ENCODE results near the gene UPF1.

The UPF1 gene

DNA sequence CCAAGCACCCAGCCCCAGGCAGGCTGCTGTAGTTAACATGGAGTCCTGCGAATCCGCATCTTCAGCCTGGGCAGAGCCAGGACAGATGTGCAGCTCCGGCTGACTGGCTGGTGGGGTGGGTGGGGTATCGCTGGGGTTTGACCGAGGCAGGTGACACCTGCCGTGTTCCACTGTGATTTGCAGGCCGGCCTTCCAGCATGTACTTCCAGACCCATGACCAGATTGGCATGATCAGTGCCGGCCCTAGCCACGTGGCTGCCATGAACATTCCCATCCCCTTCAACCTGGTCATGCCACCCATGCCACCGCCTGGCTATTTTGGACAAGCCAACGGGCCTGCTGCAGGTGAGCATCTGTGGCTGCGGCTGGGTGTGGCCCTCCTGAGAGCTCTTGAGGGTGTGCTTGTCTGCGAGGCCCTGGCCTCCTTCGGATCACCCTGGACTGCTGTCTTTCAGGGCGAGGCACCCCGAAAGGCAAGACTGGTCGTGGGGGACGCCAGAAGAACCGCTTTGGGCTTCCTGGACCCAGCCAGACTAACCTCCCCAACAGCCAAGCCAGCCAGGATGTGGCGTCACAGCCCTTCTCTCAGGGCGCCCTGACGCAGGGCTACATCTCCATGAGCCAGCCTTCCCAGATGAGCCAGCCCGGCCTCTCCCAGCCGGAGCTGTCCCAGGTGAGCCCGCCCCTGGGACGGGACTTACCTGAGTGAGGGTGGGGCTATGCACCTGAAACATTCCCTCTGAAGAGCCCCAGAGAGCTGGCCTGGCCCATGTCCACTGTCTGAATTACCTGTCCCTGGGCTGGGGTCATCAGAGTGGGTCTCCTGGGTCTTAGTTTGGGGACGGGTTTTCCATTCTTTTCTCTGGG lies 33.6 kb downstream of the UPF1 start:
- Histone ChIP-seq H3K9me3 (ENCODE audit: insufficient read depth, low read length) (no peaks in the 10 kb centered on the region), H3K4me3 (ENCODE audit: insufficient read length, low read depth) (no peak overlapping the region), H3K36me3 (ENCODE audit: insufficient read depth, insufficient read length, low read length) (peaks cover 89% of the 10 kb centered on the region), H3K9ac (ENCODE audit: insufficient read length, low read depth) (no peak overlapping the region), H3K4me1 (ENCODE audit: insufficient read depth, insufficient read length) (peaks cover 16% of the 10 kb centered on the region), H3K27me3 (ENCODE audit: insufficient read depth, insufficient read length) (no peaks in the 10 kb centered on the region)
- no peak for DNase-seq (ENCODE audit: low read depth, low spot score)
- TF ChIP-seq SUZ12 (IDR thresholded peaks at IDR 0.05; ENCODE audit: extremely low read depth, insufficient read depth, insufficient read length) = no peak
- TF ChIP-seq YY1 (IDR thresholded peaks at IDR 0.05; ENCODE audit: insufficient read depth, insufficient read length) = no peak
- no peak for TF ChIP-seq ZNF274 (IDR thresholded peaks at IDR 0.05; ENCODE audit: low read depth, low read length)

GRCh38 chr19:18865973-18866799 lies 34.4 kb downstream of the UPF1 start:
- Histone ChIP-seq H3K9ac (ENCODE audit: insufficient read length, low read depth) (peak overlapping the region; percentile 56), H3K27me3 (ENCODE audit: insufficient read depth, insufficient read length) (no peaks in the 10 kb centered on the region), H3K4me3 (ENCODE audit: insufficient read length, low read depth) (no peak overlapping the region), H3K4me1 (ENCODE audit: insufficient read depth, insufficient read length) (peaks cover 16% of the 10 kb centered on the region), H3K9me3 (ENCODE audit: insufficient read depth, low read length) (no peaks in the 10 kb centered on the region), H3K36me3 (ENCODE audit: insufficient read depth, insufficient read length, low read length) (peaks cover 87% of the 10 kb centered on the region)
- no peak for TF ChIP-seq YY1 (IDR thresholded peaks at IDR 0.05; ENCODE audit: insufficient read depth, insufficient read length)
- no peak for TF ChIP-seq SUZ12 (IDR thresholded peaks at IDR 0.05; ENCODE audit: extremely low read depth, insufficient read depth, insufficient read length)
- no peak for TF ChIP-seq ZNF274 (IDR thresholded peaks at IDR 0.05; ENCODE audit: low read depth, low read length)
- DNase-seq (ENCODE audit: low read depth, low spot score) = peak; percentile 44

DNA sequence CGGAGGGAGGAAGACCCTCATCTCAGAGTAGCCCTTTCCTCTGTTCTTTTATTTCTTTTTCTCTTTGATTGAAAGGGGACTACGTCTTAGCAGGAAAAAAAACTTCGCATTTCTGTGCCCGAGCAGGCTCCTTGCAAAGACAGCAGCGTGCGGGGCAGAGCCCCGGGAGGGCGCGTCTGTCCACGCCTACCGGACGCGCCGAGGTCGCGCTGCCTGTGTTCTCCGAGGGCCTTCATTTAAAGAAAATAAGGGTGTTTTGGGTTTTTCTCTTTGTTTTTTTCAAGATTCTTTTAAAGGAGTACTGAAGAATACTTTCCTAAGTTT lies 35.0 kb downstream of the UPF1 start:
- TF ChIP-seq ZNF274 (IDR thresholded peaks at IDR 0.05; ENCODE audit: low read depth, low read length) (no peak), SUZ12 (IDR thresholded peaks at IDR 0.05; ENCODE audit: extremely low read depth, insufficient read depth, insufficient read length) (no peak)
- Histone ChIP-seq H3K4me3 (ENCODE audit: insufficient read length, low read depth) (no peak overlapping the region), H3K4me1 (ENCODE audit: insufficient read depth, insufficient read length) (peaks cover 16% of the 10 kb centered on the region), H3K36me3 (ENCODE audit: insufficient read depth, insufficient read length, low read length) (peaks cover 81% of the 10 kb centered on the region), H3K9me3 (ENCODE audit: insufficient read depth, low read length) (no peaks in the 10 kb centered on the region), H3K9ac (ENCODE audit: insufficient read length, low read depth) (peak overlapping the region; percentile 56), H3K27me3 (ENCODE audit: insufficient read depth, insufficient read length) (no peaks in the 10 kb centered on the region)
- DNase-seq (ENCODE audit: low read depth, low spot score) = no peak

DNA sequence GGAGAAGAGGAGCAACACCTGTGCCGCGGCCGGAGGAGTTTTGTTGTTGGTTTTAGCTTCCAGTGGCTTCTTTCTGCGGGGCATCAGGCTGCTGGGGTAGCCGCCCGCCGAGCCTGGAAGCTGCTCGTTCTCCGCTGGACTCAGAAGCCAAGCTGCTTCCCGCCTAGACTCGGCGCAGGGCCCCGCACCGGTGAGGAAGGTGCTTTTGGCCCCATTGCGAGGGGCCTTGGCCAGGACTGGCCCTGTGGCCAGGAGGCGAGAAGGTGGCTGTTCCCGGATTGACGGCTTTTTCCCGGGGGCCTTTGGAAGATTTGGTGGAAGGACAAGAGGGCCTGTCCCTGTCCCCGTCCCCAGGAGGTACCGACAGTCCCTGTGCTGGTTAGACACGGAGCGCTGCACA lies 35.4 kb downstream of the UPF1 start:
- H3K4me3 ChIP-seq (ENCODE audit: insufficient read length, low read depth) = no peak overlapping the region
- H3K27me3 ChIP-seq (ENCODE audit: insufficient read depth, insufficient read length) = no peaks in the 10 kb centered on the region
- no peak for DNase-seq (ENCODE audit: low read depth, low spot score)
- peak overlapping the region; percentile 70 for H3K9ac ChIP-seq (ENCODE audit: insufficient read length, low read depth)
- no peak for TF ChIP-seq ZNF274 (IDR thresholded peaks at IDR 0.05; ENCODE audit: low read depth, low read length)
- no peak for TF ChIP-seq YY1 (IDR thresholded peaks at IDR 0.05; ENCODE audit: insufficient read depth, insufficient read length)
- TF ChIP-seq SUZ12 (IDR thresholded peaks at IDR 0.05; ENCODE audit: extremely low read depth, insufficient read depth, insufficient read length) = no peak
- H3K36me3 ChIP-seq (ENCODE audit: insufficient read depth, insufficient read length, low read length) = peaks cover 77% of the 10 kb centered on the region
- peaks cover 16% of the 10 kb centered on the region for H3K4me1 ChIP-seq (ENCODE audit: insufficient read depth, insufficient read length)
- H3K9me3 ChIP-seq (ENCODE audit: insufficient read depth, low read length) = no peaks in the 10 kb centered on the region

- H3K36me3 ChIP-seq (ENCODE audit: insufficient read depth, insufficient read length, low read length) = peaks cover 72% of the 10 kb centered on the region
- no peak overlapping the region for H3K4me3 ChIP-seq (ENCODE audit: insufficient read length, low read depth)
- TF ChIP-seq SUZ12 (IDR thresholded peaks at IDR 0.05; ENCODE audit: extremely low read depth, insufficient read depth, insufficient read length) (no peak), YY1 (IDR thresholded peaks at IDR 0.05; ENCODE audit: insufficient read depth, insufficient read length) (no peak), ZNF274 (IDR thresholded peaks at IDR 0.05; ENCODE audit: low read depth, low read length) (no peak)
- peak overlapping the region; percentile 70 for H3K9ac ChIP-seq (ENCODE audit: insufficient read length, low read depth)
- H3K9me3 ChIP-seq (ENCODE audit: insufficient read depth, low read length) = no peaks in the 10 kb centered on the region
- H3K27me3 ChIP-seq (ENCODE audit: insufficient read depth, insufficient read length) = no peaks in the 10 kb centered on the region
- H3K4me1 ChIP-seq (ENCODE audit: insufficient read depth, insufficient read length) = peaks cover 16% of the 10 kb centered on the region
- DNase-seq (ENCODE audit: low read depth, low spot score) = no peak
These were observed 36.0 kb downstream of the UPF1 start for GRCh38 chr19:18867751-18868150.

GRCh38 chr19:18868380-18869022 lies 36.7 kb downstream of the UPF1 start:
- H3K4me3 ChIP-seq (ENCODE audit: insufficient read length, low read depth) = no peak overlapping the region
- DNase-seq (ENCODE audit: low read depth, low spot score) = no peak

More at GRCh38 chr19:18868380-18869022, 36.7 kb downstream of the UPF1 start:
- no peak for TF ChIP-seq YY1 (IDR thresholded peaks at IDR 0.05; ENCODE audit: insufficient read depth, insufficient read length)
- TF ChIP-seq SUZ12 (IDR thresholded peaks at IDR 0.05; ENCODE audit: extremely low read depth, insufficient read depth, insufficient read length) = no peak
- no peak for TF ChIP-seq ZNF274 (IDR thresholded peaks at IDR 0.05; ENCODE audit: low read depth, low read length)
- Histone ChIP-seq H3K9me3 (ENCODE audit: insufficient read depth, low read length) (no peaks in the 10 kb centered on the region), H3K9ac (ENCODE audit: insufficient read length, low read depth) (peak overlapping the region; percentile 8), H3K27me3 (ENCODE audit: insufficient read depth, insufficient read length) (no peaks in the 10 kb centered on the region), H3K36me3 (ENCODE audit: insufficient read depth, insufficient read length, low read length) (peaks cover 70% of the 10 kb centered on the region), H3K4me1 (ENCODE audit: insufficient read depth, insufficient read length) (peaks cover 13% of the 10 kb centered on the region)

Data from NT2/D1 (cell line).